Thyroid gland (tissue), 4 donors: ENCODE measurements around the gene CRYGB. TPM values are rescaled to one million over a fixed set of nuclear protein-coding genes. Genes with fewer than 3 reads are reported as not detected.

ENCODE experiments used
- DNase-seq, 2 donors: peaks; one replicate each; pipeline ENCODE4 v3.0.0-alpha.2; 2019
- H3K27ac ChIP-seq, 3 donors: fragments of 200-600 bp; sonication (generic); 1 replicate in 2 of 3; 2 replicates in 1 of 3; pipeline ENCODE4 v1.5.1; 2016 to 2019; ENCODE audit warnings: mild to moderate bottlenecking in 1 of 3, moderate library complexity in 1 of 3
- H3K27me3 ChIP-seq: fragments of 200-600 bp; sonication (generic); one replicate; pipeline ENCODE4 v1.5.1; 2019
- H3K36me3 ChIP-seq, 2 donors: fragments of 200-600 bp; sonication (generic); one replicate each; pipeline ENCODE4 v1.5.1; 2016 to 2019
- H3K4me1 ChIP-seq, 2 donors: fragments of 200-600 bp; sonication (generic); one replicate each; pipeline ENCODE4 v1.5.1; 2017 to 2019
- H3K4me3 ChIP-seq, 3 donors: fragments of 200-600 bp; sonication (generic); replicated peaks in 1 of 3; 1 replicate in 2 of 3; 2 replicates in 1 of 3; pipeline ENCODE4 v1.5.1; 2016; ENCODE audit warnings: mild to moderate bottlenecking in 1 of 3
- H3K9me3 ChIP-seq: fragments of 200-600 bp; sonication (generic); one replicate; pipeline ENCODE4 v1.5.1; 2017
- CTCF ChIP-seq, 6 experiments: fragments of 200-600 bp in 3 of 6; fragments of 450-650 bp in 3 of 6; sonication (generic) in 3 of 6; IDR thresholded peaks; one replicate each; pipeline ENCODE4 v1.5.1; 2016 to 2019; ENCODE audit warnings: antibody characterized with exemption in 6 of 6, mild to moderate bottlenecking in 2 of 6, inconsistent platforms in 1 of 6, moderate library complexity in 1 of 6
- POLR2A ChIP-seq, 2 donors: fragments of 450-650 bp; IDR thresholded peaks; one replicate each; pipeline ENCODE4 v1.6.1; 2017; ENCODE audit warnings: antibody characterized with exemption in 2 of 2, mild to moderate bottlenecking in 2 of 2, moderate library complexity in 1 of 2
- WGBS, 2 donors: methylation state at CpG; one replicate each; pipeline ENCODE4 v1.1.5; 2017; 5-methylcytosine and 5-hydroxymethylcytosine counted together
- intact Hi-C: fragments of 100-400 bp; cut with DNase I; formaldehyde crosslinking; loops from one replicate; pipeline ENCODE4 v1.15.1; 2023
- total RNA-seq, 4 donors: library from RNA; depleted of rRNA; stranded (reverse); fragments of >200 nt; gene quantifications; one replicate each; pipeline ENCODE4 v1.2.3, GENCODE V29; 2016

CRYGB gene, protein sequence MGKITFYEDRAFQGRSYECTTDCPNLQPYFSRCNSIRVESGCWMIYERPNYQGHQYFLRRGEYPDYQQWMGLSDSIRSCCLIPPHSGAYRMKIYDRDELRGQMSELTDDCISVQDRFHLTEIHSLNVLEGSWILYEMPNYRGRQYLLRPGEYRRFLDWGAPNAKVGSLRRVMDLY
- total RNA-seq: not detected

DNA sequence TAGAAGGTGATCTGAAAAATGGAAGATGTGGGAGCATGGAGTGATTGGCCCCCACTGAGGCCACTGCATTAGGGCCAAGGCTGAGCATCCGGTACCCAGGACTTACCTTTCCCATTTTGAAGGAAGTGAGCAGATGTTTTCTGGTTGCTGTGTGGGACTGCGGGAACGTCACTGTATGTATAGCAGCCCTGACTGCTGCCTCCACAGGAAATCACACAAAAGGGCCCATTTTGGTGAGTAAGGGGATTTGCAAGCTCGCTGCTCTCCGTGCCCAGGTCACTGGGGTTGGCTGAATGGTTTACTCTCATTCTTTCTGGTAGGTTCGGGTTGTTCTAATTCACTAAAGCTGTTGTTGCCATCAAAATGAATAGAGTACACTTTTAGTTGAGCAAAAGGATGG is at the start of gene CRYGB:
TSS of gene CRYGB (minus strand) at position 153 of the 400 bp plus-strand sequence. CDS start at position 115, 38 bp downstream.
- no peak for DNase-seq
- no peaks in the 10 kb centered on the region for H3K36me3 ChIP-seq
- H3K4me3 ChIP-seq: no peak within 1 kb of the TSS
- no peaks in the 10 kb centered on the region for H3K27me3 ChIP-seq
- no peaks in the 10 kb centered on the region for H3K9me3 ChIP-seq
- H3K4me1 ChIP-seq: no peaks in the 10 kb centered on the region
- WGBS, 2 donors: 53 to 77% methylated on average over 6 of the region's 6 CpGs
- H3K27ac ChIP-seq: no peak within 1 kb of the TSS
- intact Hi-C loops: no loop called here
- TF ChIP-seq CTCF (IDR thresholded peaks at IDR 0.05) (no peak), POLR2A (IDR thresholded peaks at IDR 0.05) (no peak)

GRCh38 chr2:208195531-208195930 is 49.6 kb upstream of the CRYGB start:
- intact Hi-C loops: no loop called here
- 86 to 90% methylated on average over 3 of the region's 3 CpGs for WGBS, 2 donors

DNA sequence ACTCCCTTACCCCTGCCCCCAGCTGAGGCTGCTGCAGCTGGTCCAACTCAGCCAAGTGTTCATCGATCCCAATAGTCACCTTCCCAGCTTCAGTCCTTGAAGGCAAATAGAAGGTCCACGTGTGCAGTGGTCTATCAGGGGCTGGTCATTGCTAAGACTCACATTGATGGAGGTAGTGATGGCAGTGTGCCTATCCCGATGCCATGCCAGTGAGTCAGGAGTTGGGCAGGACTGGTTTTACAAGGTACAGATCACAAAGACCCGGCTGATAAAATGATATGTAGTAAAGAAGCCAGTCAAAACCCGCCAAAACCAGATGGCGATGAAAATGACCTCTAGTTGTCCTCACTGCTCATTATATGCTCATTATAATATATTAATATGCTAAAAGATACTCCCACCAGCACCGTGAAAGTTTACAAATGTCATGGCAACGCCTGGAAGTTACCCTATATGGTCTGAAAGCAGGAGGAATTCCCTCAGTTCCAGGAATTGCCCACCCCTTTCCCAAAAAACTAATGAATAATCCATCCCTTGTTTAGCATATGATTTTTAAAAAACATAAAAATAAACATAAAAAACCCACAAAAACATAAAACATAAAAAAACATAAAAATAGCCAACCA is 46.8 kb upstream of the CRYGB start:
- 91 to 94% methylated on average over 8 of the region's 8 CpGs for WGBS, 2 donors
- DNase-seq: no peak
- H3K27me3 ChIP-seq: no peaks in the 10 kb centered on the region
- no peaks in the 10 kb centered on the region for H3K9me3 ChIP-seq
- TF ChIP-seq CTCF (IDR thresholded peaks at IDR 0.05): no peak
- no peak for TF ChIP-seq POLR2A (IDR thresholded peaks at IDR 0.05)
- H3K27ac ChIP-seq: no peak overlapping the region
- no peaks in the 10 kb centered on the region for H3K4me1 ChIP-seq
- no peak overlapping the region for H3K4me3 ChIP-seq
- intact Hi-C loops: no loop called here
- no peaks in the 10 kb centered on the region for H3K36me3 ChIP-seq

More at GRCh38 chr2:208195531-208195930, 49.6 kb upstream of the CRYGB start:
- DNase-seq: no peak
- Histone ChIP-seq H3K9me3 (no peaks in the 10 kb centered on the region), H3K36me3 (no peaks in the 10 kb centered on the region), H3K27ac (no peak overlapping the region), H3K4me1 (no peaks in the 10 kb centered on the region), H3K4me3 (no peak overlapping the region), H3K27me3 (no peaks in the 10 kb centered on the region)
- TF ChIP-seq POLR2A (IDR thresholded peaks at IDR 0.05) (no peak), CTCF (IDR thresholded peaks at IDR 0.05) (no peak)

GRCh38 chr2:208189810-208190503 is 44.0 kb upstream of the CRYGB start, which contains the start of gene C2orf80:
Gene C2orf80 (minus strand): TSS chr2:208190030. CDS start chr2:208186986, 3,044 bp downstream.
- DNase-seq: no peak
- Histone ChIP-seq H3K9me3 (no peaks in the 10 kb centered on the region), H3K4me3 (no peak within 1 kb of the TSS), H3K4me1 (no peaks in the 10 kb centered on the region), H3K27ac (no peak within 1 kb of the TSS), H3K27me3 (no peaks in the 10 kb centered on the region), H3K36me3 (no peaks in the 10 kb centered on the region)
- WGBS, 2 donors: 42 to 54% methylated on average over 10 of the region's 10 CpGs
- TF ChIP-seq CTCF (IDR thresholded peaks at IDR 0.05): no peak
- no peak for TF ChIP-seq POLR2A (IDR thresholded peaks at IDR 0.05)
- intact Hi-C loops: no loop called here
